PC-3 (cell line): Measurements from ENCODE around the gene TBX1.

Experiments used
- EZH2phosphoT487 ChIP-seq: fragments of 300-600 bp; sonication (generic); IDR thresholded peaks from 2 replicates; pipeline ENCODE4 v1.6.1; 2018; ENCODE audit warnings: mild to moderate bottlenecking, antibody characterized with exemption, low read length, borderline replicate concordance
- TF ChIP-seq, protein P1 (sequence below): fragments of 300-600 bp; sonication (generic); conservative IDR thresholded peaks from 2 replicates; pipeline ENCODE4 v1.5.1; 2017; ENCODE audit warnings: antibody characterized with exemption, low read depth, mild to moderate bottlenecking, low read length

DNA sequence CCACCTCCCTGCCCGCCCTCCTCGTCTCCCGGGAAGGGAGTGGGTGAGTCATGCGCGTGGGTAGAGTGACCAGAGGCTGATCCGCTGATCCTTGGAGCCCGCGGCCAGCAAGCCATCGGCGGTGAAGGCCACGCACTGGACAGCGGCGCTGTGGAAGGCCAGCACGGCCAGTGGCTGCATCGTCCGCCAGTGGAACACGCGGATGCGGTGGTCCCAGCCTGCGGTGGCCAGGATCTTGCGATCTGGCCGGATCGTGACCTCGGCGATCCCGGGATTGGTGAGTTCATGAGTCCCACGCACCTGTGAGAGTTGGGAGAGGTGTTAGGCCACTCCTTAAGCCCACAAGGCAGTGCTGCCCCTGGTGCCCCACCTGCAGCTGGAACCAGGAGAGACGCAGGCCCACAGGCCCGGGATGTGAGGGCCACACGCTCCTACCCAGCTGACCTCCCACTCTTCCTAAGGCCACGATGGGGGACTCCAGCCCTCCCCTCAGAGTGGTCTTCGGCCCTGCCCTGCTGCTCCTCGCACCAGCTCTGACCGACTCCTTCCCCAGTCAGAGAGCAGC is 28.2 kb downstream of the TBX1 start:
- TF ChIP-seq, protein P1, sequence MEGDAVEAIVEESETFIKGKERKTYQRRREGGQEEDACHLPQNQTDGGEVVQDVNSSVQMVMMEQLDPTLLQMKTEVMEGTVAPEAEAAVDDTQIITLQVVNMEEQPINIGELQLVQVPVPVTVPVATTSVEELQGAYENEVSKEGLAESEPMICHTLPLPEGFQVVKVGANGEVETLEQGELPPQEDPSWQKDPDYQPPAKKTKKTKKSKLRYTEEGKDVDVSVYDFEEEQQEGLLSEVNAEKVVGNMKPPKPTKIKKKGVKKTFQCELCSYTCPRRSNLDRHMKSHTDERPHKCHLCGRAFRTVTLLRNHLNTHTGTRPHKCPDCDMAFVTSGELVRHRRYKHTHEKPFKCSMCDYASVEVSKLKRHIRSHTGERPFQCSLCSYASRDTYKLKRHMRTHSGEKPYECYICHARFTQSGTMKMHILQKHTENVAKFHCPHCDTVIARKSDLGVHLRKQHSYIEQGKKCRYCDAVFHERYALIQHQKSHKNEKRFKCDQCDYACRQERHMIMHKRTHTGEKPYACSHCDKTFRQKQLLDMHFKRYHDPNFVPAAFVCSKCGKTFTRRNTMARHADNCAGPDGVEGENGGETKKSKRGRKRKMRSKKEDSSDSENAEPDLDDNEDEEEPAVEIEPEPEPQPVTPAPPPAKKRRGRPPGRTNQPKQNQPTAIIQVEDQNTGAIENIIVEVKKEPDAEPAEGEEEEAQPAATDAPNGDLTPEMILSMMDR, result no peak
- TF ChIP-seq EZH2phosphoT487, result no peak
